Measurements from ENCODE around the gene TTC28. TPM values are rescaled to one million over a fixed set of nuclear protein-coding genes. Genes with fewer than 3 reads are reported as not detected.
"Not testable (repeated sequence)": the region's sequence is repeated elsewhere in the genome, so short reads cannot be mapped to it uniquely, and the experiment has no call there.

TTC28 gene
- total RNA-seq, 1 donor from 2014 or later, result 13.5 TPM

- TF ChIP-seq CTCF (IDR thresholded peaks at IDR 0.05; ENCODE audit: insufficient read depth, low read length, poor library complexity, severe bottlenecking), result no peak
- H3K36me3 ChIP-seq (ENCODE audit: control insufficient read depth, insufficient read depth, low read length), result no peaks in the 10 kb centered on the region
- no peak for DNase-seq (ENCODE audit: low read depth)
- no peaks in the 10 kb centered on the region for H3K27me3 ChIP-seq (ENCODE audit: control insufficient read depth, insufficient read depth, low read length)
- no peak overlapping the region for H3K4me3 ChIP-seq (ENCODE audit: low read depth, low read length)
Observed at GRCh38 chr22:28500006-28500405, 179.6 kb downstream of the TTC28 start.

- TF ChIP-seq CTCF (IDR thresholded peaks at IDR 0.05; ENCODE audit: insufficient read depth, low read length, poor library complexity, severe bottlenecking), result no peak
- no peak overlapping the region for H3K4me3 ChIP-seq (ENCODE audit: low read depth, low read length)
- no peak for DNase-seq (ENCODE audit: low read depth)
Observed at GRCh38 chr22:28498044-28498443, 181.6 kb downstream of the TTC28 start.

GRCh38 chr22:28497188-28497587 lies 182.5 kb downstream of the TTC28 start:
- no peaks in the 10 kb centered on the region for H3K27me3 ChIP-seq (ENCODE audit: control insufficient read depth, insufficient read depth, low read length)
- no peak for DNase-seq (ENCODE audit: low read depth)
- no peak for TF ChIP-seq CTCF (IDR thresholded peaks at IDR 0.05; ENCODE audit: insufficient read depth, low read length, poor library complexity, severe bottlenecking)
- H3K36me3 ChIP-seq (ENCODE audit: control insufficient read depth, insufficient read depth, low read length), result no peaks in the 10 kb centered on the region
- no peak overlapping the region for H3K4me3 ChIP-seq (ENCODE audit: low read depth, low read length)

More at GRCh38 chr22:28498044-28498443, 181.6 kb downstream of the TTC28 start:
- no peaks in the 10 kb centered on the region for H3K27me3 ChIP-seq (ENCODE audit: control insufficient read depth, insufficient read depth, low read length)
- H3K36me3 ChIP-seq (ENCODE audit: control insufficient read depth, insufficient read depth, low read length), result no peaks in the 10 kb centered on the region

GRCh38 chr22:28491289-28491688 lies 188.4 kb downstream of the TTC28 start:
- not testable (repeated sequence) for H3K27me3 ChIP-seq (ENCODE audit: control insufficient read depth, insufficient read depth, low read length); H3K4me3 ChIP-seq (ENCODE audit: low read depth, low read length); H3K36me3 ChIP-seq (ENCODE audit: control insufficient read depth, insufficient read depth, low read length); DNase-seq (ENCODE audit: low read depth)

- no peak overlapping the region for H3K4me3 ChIP-seq (ENCODE audit: low read depth, low read length)
- H3K27me3 ChIP-seq (ENCODE audit: control insufficient read depth, insufficient read depth, low read length), result no peaks in the 10 kb centered on the region
- H3K36me3 ChIP-seq (ENCODE audit: control insufficient read depth, insufficient read depth, low read length), result no peaks in the 10 kb centered on the region
- no peak for TF ChIP-seq CTCF (IDR thresholded peaks at IDR 0.05; ENCODE audit: insufficient read depth, low read length, poor library complexity, severe bottlenecking)
- DNase-seq (ENCODE audit: low read depth), result no peak
Observed at GRCh38 chr22:28488825-28489224, 190.8 kb downstream of the TTC28 start.

- Histone ChIP-seq H3K27me3 (ENCODE audit: control insufficient read depth, insufficient read depth, low read length) (no peaks in the 10 kb centered on the region), H3K4me3 (ENCODE audit: low read depth, low read length) (no peak overlapping the region), H3K36me3 (ENCODE audit: control insufficient read depth, insufficient read depth, low read length) (no peaks in the 10 kb centered on the region)
- no peak for DNase-seq (ENCODE audit: low read depth)
- TF ChIP-seq CTCF (IDR thresholded peaks at IDR 0.05; ENCODE audit: insufficient read depth, low read length, poor library complexity, severe bottlenecking), result no peak
Observed at GRCh38 chr22:28484662-28485061, 195.0 kb downstream of the TTC28 start.
